ENCODE measurements around the gene PAX7.
A peak's percentile ranks its signal among the peaks of the same experiment; 100 is the strongest.

The PAX7 gene

DNA sequence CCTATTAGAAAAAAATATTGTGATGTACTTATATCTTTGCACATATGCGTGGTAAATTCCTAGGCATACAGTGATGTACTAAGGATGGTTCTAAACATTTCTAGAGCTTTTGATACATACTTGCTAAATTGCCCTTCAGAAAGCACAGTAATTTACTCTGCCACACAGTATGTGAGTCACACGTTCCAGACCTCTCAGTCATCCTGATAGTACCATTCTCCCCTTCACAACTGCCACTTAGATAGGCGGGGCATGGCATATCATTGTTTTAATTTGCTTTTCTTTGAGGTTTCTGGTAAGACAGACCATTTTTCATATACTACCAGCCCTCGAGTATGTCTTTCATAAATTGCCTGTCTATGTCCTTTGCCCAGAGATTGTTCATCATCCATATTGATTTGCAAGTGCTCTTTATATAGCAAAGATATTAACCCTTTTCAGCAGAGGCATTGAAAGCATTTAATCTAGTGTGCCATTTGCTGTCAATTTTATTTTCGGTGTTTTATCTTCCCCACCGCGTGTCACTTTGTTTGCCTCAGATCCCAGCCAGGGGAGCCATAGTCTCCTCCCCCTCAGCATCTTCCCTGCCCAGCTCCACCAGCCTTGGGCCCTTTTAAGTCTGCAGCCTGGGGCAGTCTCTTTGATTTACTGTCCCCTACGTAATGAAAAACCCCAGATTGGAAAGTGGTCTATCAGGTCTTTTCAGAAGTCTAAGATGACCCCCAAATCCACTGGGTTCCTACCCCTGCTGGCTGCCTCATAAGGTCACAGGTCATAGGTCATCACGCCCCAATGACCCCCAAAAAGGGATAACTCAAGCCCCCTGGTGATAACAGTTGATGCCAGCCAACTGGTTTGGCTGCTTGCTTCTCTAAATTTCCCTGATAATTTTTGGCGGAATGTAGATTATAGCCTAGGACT is 11.8 kb upstream of the PAX7 start:
- DNase-seq (ENCODE audit: low read depth), result peak; percentile 52

DNA sequence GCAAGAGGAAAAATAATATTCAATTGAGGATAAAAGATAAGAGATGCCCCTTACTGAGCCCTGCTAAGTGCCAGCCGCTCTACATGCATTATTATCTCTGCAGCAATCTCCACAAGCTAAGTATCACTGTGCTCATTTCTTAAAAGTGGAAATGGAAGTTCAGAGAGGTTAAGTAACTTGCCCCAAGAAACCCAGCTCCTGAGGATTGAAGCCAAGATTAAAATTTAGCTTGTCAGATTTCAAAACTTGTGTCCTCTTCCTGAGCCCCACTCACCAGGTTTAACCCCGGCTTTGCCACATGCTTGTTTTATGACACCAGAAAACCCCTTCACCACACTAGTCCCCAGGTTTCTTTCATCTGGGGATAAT is 11.2 kb upstream of the PAX7 start:
- no peak for DNase-seq (ENCODE audit: low read depth)

DNA sequence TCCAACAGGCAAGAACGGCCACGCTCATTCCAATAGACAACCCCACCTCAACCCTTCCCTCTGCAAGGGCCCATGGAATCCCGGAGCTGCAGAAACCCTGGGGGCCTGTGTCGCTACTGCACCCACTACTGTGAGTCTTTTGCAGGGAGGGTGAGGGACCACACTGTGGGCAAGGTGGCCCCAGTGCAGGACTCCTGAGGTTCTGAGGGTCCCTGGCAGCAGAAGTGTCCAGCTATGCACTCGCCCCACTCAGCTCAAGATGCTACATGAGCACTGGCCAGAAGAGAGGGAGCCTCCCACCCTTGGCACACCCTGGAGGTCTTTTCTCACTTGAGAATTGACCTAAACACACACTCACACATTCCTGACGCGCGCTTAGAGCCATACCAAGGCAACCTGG is 2.1 kb upstream of the PAX7 start:
- DNase-seq (ENCODE audit: low read depth), result no peak

DNA sequence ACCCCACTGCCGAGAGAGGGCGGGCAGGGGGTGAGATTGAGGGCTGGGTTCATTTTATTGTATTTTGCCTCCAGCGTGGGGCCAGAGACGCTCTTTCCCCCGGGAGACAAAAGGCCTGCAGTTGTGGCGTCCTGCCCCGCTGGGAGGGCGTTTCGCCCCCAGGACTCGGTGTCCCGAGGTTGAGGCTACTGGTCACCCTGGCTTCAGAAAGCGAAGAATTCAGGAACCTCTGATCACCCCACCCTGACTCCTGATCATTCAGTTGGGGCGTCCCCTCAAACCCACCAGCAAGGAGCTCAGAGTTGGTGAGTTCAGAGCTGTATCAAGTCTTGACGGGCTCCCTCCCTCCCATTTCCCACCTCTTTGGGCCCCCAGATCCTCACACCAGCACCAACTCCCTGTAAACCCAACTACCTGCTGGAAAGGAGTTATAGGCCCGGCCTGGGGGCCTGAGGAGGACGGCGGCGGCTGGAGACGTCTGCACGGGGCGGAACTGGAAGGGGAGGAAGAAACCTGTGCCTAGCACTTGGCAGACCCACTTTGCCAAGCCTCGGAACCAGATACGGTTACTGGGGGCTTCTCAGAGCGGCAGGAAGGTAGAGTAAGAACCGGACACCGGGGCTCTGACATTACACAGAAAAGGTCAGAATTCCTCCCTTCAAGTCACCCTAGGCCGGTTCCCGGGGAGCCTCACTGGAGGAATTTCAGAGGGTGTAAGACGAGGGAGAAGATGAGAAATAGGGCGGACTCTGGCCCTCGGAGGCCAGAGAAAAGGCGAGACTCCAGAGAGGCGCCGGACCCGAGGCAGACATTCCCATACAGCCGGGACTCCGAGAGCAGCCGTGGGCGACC is 761 bp upstream of the PAX7 start:
- no peak for DNase-seq (ENCODE audit: low read depth)

DNA sequence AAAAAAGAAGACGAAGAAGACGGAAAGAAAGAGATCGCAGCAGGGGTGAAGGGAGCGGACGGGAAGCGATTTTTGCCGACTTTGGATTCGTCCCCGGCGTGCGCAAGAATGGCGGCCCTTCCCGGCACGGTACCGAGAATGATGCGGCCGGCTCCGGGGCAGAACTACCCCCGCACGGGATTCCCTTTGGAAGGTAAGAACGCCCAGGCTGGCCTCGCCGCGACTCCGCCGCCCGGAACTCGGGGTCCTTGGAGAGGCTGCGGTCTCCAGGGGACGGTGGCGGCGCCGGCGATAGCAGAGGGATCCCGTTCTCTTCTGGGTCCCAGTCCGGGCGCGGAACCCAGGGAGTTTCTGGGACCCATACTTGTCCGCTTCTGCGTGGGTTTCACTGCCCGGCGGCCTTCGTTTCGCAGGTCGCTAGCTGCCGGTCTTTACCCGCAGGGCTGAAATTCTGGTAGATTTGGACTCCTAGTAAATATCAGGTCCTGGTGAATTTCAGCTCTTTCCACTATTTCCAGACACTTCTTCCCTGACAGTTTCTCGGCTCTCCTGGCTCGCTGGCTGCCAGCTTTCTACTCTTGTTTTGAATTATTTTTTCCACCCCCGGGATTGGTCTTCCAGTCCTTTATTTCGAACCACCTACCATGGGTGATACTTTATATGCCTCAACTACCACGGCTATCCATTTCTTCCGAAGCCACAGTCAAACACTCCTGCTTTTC is 1.0 kb downstream of the PAX7 start:
- no peak for DNase-seq (ENCODE audit: low read depth)

DNA sequence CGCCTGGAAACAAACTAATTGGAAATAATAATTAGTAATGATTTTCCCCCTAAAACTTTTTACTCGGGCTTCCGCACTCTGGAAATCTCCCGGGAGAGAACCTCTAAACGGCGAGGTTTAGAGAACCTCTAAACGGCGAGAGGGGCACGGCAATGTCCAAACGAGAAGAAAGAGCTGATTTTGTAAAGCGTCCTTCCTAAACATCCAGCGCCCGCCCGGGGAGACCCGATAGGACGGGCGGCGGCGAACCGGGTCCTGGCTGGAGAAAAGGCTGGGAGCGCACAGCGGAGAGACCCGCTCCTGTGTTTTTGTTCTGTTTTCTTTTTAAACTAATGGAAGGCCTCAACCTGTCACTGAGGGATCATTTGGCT is 1.6 kb downstream of the PAX7 start:
- no peak for DNase-seq (ENCODE audit: low read depth)

DNA sequence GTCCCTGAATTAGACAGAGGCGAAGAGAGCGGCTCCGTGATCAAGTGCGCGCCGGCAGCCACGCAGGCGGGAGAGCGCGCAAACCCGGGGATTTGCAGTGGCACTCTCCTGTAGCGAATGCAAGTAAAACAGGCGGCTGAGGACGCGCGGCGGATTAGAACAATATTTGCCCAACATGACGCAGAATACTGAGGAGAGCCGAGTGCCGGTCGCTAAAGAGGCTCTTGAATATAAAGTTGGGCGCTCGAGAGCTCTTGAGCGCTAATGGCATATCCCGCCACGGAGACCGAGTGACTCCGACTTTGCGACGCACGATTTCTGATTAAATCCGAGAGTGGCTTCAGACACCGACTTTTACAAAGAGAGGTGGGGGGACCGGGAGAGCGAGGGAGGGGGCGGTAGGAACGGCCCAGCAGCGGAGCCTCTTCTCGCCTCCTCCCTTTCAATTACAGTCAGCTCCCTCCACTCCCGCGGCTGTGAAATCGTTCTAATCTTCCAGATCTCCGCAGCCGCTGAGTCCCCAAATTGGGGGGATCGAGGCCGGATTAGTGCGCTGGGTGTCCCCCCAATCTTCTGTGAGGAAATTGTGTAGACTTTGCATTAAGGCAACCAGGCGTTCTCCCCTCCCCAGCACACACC is 2.3 kb downstream of the PAX7 start:
- no peak for DNase-seq (ENCODE audit: low read depth)

DNA sequence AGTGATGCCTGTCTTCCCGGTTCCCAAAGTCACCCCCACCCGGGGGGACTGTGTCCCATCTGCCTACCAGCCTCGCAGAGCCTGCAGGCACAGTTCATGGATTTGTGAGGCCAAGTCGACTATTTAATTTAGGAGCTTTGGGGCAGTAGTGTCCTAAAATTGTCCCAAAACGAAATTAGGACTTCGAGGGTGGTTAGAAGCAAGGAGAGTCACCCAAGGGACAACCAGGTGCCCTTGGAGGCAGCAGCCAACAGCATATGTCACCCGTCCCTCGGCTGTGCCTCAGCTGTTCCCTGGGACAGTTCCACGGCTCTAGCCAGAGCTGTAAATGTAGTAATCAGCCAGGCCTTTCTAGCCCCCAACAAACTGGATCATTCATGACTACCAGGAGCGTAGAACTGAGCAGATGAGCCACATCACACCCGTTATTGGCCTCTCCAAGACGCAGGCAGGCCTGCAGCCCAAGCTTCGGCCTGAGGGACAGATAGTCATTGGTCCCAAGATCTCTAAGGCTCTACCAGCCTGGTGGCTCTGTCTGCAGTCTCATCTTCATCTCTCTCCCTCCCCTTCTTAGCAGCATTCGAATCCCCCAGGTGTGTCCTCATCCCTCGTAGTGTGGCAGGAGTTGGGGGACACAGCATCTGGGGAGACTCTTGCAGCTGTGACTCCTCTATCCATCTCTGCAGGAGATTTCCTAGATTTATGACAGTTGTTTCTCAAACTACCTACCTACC is 2.9 kb downstream of the PAX7 start:
- DNase-seq (ENCODE audit: low read depth), result no peak

DNA sequence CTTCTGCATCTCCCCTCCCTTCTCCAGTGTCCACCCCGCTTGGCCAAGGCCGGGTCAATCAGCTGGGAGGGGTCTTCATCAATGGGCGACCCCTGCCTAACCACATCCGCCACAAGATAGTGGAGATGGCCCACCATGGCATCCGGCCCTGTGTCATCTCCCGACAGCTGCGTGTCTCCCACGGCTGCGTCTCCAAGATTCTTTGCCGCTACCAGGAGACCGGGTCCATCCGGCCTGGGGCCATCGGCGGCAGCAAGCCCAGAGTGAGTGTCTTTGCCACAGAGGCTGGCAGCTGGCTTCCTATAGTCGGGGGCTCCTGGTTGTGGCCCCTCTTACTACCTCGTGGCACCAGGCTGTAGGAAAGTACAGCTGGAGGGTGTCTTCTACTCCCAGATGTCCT is 3.6 kb downstream of the PAX7 start:
- no peak for DNase-seq (ENCODE audit: low read depth)

DNA sequence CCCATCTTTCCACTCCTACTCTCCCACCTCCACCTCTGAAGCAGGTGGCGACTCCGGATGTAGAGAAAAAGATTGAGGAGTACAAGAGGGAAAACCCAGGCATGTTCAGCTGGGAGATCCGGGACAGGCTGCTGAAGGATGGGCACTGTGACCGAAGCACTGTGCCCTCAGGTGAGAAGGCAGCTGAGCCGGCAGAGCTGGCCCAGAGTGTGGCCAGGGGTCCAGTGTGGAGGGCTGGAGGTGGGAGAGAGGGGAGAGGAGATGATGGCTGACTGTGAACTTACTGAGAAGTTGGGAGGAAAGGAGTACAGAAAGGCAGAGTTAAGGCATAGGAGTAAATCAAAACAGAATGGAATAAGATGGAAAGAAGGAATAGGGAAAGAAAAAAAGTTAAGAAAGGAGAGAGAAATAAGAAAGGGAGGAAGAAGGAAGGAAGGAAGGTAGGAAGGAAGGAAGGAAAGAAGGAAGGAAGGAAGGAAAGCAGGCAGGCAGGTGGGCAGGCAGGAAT is 4.5 kb downstream of the PAX7 start:
- no peak for DNase-seq (ENCODE audit: low read depth)

DNA sequence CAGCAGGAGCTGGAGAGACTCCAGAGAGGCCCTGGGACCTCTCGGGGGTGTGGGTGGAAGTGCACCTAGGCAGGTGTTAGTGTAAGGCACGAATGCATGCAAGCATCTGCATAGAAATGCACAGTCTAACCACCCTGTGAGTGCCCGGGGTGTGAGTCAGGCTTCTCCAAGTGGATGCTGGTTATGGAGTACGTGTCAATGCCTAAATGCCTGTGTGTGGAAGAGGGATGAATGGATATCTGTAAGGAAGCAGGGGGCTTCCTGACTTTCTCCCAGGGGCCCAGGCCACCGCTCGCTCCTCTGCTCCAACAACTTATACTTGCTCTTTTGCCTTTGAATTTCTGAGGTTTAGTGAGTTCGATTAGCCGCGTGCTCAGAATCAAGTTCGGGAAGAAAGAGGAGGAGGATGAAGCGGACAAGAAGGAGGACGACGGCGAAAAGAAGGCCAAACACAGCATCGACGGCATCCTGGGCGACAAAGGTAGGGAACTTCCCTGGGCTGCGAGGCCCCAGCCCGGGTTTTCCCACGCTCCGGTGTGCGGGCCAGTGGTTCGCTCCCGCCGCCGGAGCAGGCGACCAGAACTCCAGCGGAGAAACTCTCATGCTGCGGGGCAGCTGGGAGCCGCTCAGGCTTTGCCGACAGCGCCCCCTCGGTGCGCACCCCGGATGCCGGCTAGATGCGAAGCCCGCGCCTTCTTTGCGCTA is 5.4 kb downstream of the PAX7 start:
- DNase-seq (ENCODE audit: low read depth), result no peak

DNA sequence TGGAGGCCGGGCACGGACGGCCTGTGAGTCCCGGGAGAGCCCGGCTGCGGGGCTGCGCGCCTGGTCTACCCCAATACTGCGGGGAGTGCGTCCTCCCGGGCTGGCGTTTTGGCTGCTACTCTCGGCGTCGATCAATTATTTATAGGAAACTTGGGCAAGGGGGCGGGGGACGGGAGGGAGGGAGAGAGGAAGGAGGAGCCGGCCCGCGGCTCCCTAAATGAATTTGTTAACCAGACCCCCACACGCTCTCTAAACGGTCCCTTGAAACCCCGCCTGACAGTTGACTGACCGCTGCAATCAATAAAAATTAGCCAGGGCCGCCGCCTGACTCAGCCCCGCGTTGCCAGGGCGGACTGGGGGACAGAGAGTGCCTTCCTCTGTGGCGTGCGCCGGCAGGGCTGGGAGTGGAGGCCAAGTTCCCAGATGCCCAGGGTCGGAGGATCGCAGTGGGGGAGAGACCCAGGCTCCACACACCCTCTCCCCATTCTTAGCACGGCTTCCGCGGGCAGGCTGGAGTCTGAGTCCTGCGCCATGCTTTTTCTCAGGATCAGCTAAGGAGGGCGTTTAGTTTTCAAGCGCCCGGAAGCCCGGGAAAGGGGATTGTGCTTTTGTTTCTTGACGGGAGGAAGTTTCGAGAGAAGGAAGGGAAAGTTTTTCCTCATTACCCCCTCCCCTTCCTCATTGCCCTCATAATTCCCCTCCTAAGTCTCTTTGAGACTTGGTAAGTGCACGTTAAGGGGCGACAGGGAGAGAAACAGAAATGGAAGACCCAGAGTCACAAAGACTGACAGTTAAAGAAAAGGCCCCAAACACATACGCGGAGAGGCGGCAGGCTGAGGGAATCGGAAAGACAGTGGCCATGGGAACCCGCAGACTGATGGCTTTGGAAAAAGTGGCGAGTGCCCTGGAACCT is 6.2 kb downstream of the PAX7 start:
- no peak for DNase-seq (ENCODE audit: low read depth)

DNA sequence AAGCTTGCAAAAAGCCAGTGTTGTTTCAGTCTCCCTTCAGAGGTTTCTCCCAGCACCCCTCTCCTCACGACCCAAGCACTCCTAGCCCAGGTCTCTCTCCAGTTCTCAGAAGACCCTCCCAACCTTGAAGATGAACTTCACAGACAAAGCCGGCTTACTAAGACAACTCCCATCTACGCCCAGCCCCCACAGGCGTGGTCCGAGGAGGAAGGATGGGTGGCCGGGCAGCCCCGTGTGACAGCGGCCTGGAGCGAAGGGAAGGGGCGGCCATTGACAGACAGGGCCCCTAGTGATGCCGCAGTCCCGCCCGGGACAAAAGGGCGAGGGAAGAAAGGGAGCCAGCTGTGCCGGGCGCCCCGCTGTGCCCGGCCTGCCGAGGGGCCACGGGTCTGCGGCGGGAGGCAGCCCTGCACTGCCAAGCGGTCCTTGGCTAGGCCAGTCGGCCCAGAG is 6.9 kb downstream of the PAX7 start:
- DNase-seq (ENCODE audit: low read depth), result no peak

DNA sequence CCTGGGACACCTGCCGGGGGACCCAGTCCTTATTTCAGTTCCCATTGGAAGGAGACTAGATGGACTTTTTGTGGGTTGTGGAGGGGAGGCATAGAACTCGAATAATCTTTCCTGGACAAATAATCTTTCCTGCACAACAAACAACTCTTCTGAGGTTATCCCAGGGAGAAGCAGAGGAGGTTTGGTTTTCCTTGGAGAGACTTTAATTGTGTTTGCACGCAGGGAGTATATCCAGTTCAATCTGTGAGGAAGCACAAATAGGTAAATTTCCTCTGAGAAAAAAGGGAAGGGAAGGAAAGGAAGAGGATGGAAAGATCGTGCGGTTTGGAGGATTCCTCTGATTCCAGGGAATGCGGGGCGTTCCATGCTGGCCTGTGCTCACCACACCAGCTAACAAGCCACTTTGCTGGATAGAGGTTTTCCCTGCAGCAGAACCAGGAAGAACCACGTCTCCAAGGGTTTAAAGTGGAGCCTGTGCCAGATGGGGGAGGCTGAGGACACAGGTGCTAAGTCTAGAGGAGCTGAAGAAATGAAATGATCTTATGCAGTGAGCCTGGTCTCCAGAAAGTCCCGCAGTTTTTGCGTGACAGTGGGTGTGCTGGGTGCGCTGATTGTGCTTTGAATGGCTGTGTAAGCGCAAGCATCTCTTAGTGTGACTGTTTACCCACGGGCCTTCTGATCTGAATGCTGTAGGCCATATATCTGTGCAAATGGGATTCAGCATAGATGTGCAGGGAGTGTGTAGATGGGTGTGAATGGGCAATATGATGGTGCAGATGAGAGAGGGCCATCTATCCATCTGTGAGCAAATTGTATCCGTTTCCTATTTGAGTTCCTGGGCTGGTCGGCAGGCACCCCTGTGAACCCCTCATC is 7.6 kb downstream of the PAX7 start:
- DNase-seq (ENCODE audit: low read depth), result no peak

DNA sequence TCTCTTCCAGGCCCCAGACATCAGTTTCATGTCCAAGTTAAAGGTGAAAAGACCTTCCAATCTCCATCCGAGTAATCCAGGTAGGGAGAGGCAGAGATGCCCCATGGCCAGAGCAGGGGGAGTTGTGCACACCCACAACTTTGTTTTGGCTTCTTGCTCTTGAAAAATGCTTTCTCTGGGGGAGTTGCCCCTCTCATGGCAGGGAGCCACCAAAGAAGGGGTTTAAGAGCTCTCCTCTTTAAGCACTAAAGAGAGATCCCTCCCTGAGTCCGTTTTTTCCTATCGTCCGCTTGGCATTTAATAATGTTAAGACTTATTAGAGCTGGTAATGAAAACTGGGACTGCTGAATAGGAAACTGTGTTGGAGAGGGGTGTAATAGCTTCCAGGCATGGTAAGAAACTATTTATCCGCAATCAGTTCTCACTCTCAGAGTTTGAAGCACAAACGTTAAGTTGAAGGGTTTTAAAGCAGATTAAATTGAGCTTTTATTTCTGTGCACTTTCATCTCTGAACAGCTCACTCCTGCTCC is 8.3 kb downstream of the PAX7 start:
- DNase-seq (ENCODE audit: low read depth), result no peak

DNA sequence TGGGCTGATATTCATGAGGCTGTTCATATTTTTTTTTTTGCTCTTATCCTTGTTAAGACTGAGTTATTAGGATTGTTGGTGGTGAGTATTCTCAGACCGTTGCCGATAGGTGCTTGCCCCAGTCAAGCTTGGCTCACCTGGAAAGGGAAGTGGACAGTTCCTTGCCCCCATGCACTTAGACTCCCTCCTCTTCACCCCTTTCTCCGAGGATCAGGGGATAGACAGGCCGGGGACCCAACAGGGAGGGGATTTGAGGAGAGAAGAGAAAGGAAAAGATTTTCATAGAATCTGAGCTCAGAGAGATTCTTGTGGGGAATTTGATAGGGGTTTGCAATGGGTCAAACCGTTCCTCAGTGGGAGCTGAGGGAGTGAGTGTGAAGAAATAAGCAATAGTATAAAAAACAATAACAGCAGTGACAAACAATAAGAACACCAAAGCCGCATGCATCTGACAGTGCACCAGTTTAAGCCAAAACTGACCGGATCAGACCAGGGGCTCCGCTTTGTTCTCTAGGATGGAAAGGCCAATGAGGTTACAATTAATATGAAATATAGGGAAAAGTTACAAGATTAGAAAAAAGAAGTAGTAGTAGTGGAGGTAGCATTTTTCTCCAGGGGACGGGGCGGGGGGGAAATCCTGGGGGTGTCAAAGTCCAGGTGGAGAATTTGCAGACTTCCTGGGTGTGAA is 8.9 kb downstream of the PAX7 start:
- DNase-seq (ENCODE audit: low read depth), result no peak

DNA sequence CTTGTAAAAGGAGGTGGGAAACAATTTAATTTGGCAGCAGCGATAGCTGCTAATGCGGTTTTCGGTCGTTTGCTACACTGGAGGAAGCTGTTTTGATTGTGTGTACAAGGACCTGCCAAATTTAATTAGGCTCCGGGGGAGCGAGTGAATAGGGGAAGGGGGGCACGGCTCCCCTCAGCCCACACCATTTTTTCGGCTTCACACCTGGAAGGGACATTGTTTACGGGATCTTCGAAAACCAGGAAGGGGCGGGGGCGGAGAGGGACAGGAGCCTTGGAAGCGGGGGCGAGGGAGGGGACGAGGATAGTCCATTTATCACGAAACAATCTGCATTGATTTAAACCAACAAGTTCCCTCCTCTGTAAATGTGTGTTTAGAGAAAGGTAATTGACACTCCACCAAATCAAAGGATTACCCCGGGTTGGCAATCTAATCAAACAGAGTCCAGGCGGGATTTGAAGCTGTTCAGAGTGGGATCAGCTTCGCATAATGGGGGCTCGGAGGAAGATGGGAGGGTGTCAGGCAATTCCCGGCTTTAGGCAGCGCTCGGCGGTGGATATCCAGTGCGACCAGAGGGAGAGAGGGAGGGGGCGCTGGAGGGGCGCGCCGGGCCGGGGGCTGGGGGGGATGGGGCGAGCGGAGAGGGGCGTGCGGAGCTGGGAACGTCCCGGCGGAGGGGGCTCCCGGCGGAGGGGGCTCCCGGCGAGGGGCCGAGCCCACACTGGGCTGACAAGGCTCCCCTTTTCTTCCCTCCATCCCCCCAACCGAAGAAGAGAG is 9.8 kb downstream of the PAX7 start:
- no peak for DNase-seq (ENCODE audit: low read depth)
